ENCODE results near the gene ZNF628.

The ZNF628 gene

GRCh38 chr19:55484593-55485438 is 8.4 kb downstream of the ZNF628 start, which contains the start of gene NAT14:
NAT14 (plus strand) TSS chr19:55485188; CDS start chr19:55485709, 521 bp downstream.
- Histone ChIP-seq H3K4me1 (peaks cover 0 to 55% (median 35%) of the 10 kb centered on the region in 4 donors), H3K27me3 (peaks cover 0 to 61% of the 10 kb centered on the region in 2 donors)
- intact Hi-C loops (cut with DNase I; ENCODE audit: low total_unique reads): no loop called here

GRCh38 chr19:55485439-55486011 is 9.1 kb downstream of the ZNF628 start:
- intact Hi-C loops (cut with DNase I; ENCODE audit: low total_unique reads): no loop called here
- no peaks in the 10 kb centered on the region for H3K9me3 ChIP-seq
- peak overlapping the region; percentile 47 to 55 for H3K4me3 ChIP-seq
- H3K27me3 ChIP-seq: peaks cover 0 to 68% of the 10 kb centered on the region in 2 donors
- H3K36me3 ChIP-seq: peaks cover 11 to 32% (median 30%) of the 10 kb centered on the region in 3 donors
- peaks cover 0 to 55% (median 35%) of the 10 kb centered on the region in 4 donors for H3K4me1 ChIP-seq
- no peak for DNase-seq
- TF ChIP-seq CTCF (IDR thresholded peaks at IDR 0.05): no peak
- peak overlapping the region; percentile 60 to 86 for H3K27ac ChIP-seq

More at GRCh38 chr19:55484593-55485438, 8.4 kb downstream of the ZNF628 start, which contains the start of gene NAT14:
- no peaks in the 10 kb centered on the region for H3K9me3 ChIP-seq
- DNase-seq: no peak
- H3K27ac ChIP-seq: peak within 1 kb of the TSS; percentile 60 to 86
- H3K4me3 ChIP-seq: peak within 1 kb of the TSS; percentile 47 to 55
- no peak for TF ChIP-seq CTCF (IDR thresholded peaks at IDR 0.05)
- peaks cover 11 to 32% (median 30%) of the 10 kb centered on the region in 3 donors for H3K36me3 ChIP-seq

- intact Hi-C loops (cut with DNase I; ENCODE audit: low total_unique reads): no loop called here
- Histone ChIP-seq H3K27ac (peak overlapping the region; percentile 60 to 86), H3K27me3 (peaks cover 0 to 76% of the 10 kb centered on the region in 2 donors), H3K9me3 (no peaks in the 10 kb centered on the region), H3K4me3 (peak overlapping the region in 1 of 2 donors; percentile 6), H3K4me1 (peaks cover 0 to 61% (median 37%) of the 10 kb centered on the region in 4 donors), H3K36me3 (peaks cover 11 to 28% (median 28%) of the 10 kb centered on the region in 3 donors)
- TF ChIP-seq CTCF (IDR thresholded peaks at IDR 0.05): no peak
- DNase-seq: no peak
Measured at GRCh38 chr19:55486043-55486970, 9.9 kb downstream of the ZNF628 start.

GRCh38 chr19:55486971-55487923 is 10.8 kb downstream of the ZNF628 start:
- no peak for TF ChIP-seq CTCF (IDR thresholded peaks at IDR 0.05)
- Histone ChIP-seq H3K9me3 (no peaks in the 10 kb centered on the region), H3K27ac (peak overlapping the region; percentile 60 to 86), H3K4me3 (peak overlapping the region in 1 of 2 donors; percentile 6), H3K4me1 (peaks cover 0 to 62% (median 40%) of the 10 kb centered on the region in 4 donors), H3K36me3 (peaks cover 8 to 19% (median 18%) of the 10 kb centered on the region in 3 donors), H3K27me3 (peaks cover 0 to 83% of the 10 kb centered on the region in 2 donors)
- peak; percentile 77 to 88 for DNase-seq
- intact Hi-C loops (cut with DNase I; ENCODE audit: low total_unique reads): no loop called here

Measured in tibial artery (tissue), 4 donors.